Aorta (tissue), 5 donors: Measurements from ENCODE around the gene BICC1. TPM values are rescaled to one million over a fixed set of nuclear protein-coding genes. Genes with fewer than 3 reads are reported as not detected.

Experiments used
- ATAC-seq: fragments of 200-7000 bp; cut with Tn5 transposase; one replicate; pipeline ENCODE4 v1.9.1; 2022; ENCODE audit warnings: moderate library complexity; ENCODE audit not compliant: low FRiP score
- DNase-seq, 2 donors: peaks; one replicate each; pipeline ENCODE4 v3.0.0-alpha.2; 2020
- H3K27ac ChIP-seq, 2 donors: one replicate each; pipeline ENCODE4 v1.5.1; 2013; ENCODE audit warnings: low read length in 2 of 2, mild to moderate bottlenecking in 2 of 2, moderate library complexity in 2 of 2, control low read depth in 1 of 2, inconsistent platforms in 1 of 2, low read depth in 1 of 2
- H3K27me3 ChIP-seq, 2 donors: one replicate each; pipeline ENCODE4 v1.6.1; 2013; ENCODE audit warnings: control low read depth in 1 of 2, low read length in 1 of 2, mild to moderate bottlenecking in 1 of 2, moderate library complexity in 1 of 2; ENCODE audit not compliant: insufficient read depth in 2 of 2, control insufficient read depth in 1 of 2
- H3K36me3 ChIP-seq, 2 donors: one replicate each; pipeline ENCODE4 v1.6.1; 2013; ENCODE audit warnings: control low read depth in 1 of 2, low read length in 1 of 2, mild to moderate bottlenecking in 1 of 2; ENCODE audit not compliant: insufficient read depth in 2 of 2, control insufficient read depth in 1 of 2
- H3K4me1 ChIP-seq, 2 donors: one replicate each; pipeline ENCODE4 v1.6.1; 2013; ENCODE audit warnings: low read length in 2 of 2, control low read depth in 1 of 2, mild to moderate bottlenecking in 1 of 2, moderate library complexity in 1 of 2; ENCODE audit not compliant: insufficient read depth in 2 of 2, control insufficient read depth in 1 of 2
- H3K4me3 ChIP-seq, 2 donors: one replicate each; pipeline ENCODE4 v1.5.1; 2013; ENCODE audit warnings: low read length in 2 of 2, control low read depth in 1 of 2, mild to moderate bottlenecking in 1 of 2
- H3K9me3 ChIP-seq: one replicate; pipeline ENCODE4 v1.6.1; 2013; ENCODE audit warnings: mild to moderate bottlenecking, low read length; ENCODE audit not compliant: control insufficient read depth
- WGBS, 2 donors: extraction: QIAGEN DNeasy Blood & Tissue Kit; methylation state at CpG; one replicate each; pipeline ENCODE4 v1.1.7; 2013; 5-methylcytosine and 5-hydroxymethylcytosine counted together
- intact Hi-C, 2 donors: fragments of 100-400 bp; cut with DNase I; formaldehyde crosslinking; loops; one replicate each; pipeline versions ENCODE4 v1.14.2 to v1.15.0; 2022
- polyA plus RNA-seq, 2 donors: library from polyadenylated mRNA; stranded (reverse); fragments of 200-250 nt; gene quantifications; one replicate each; pipeline ENCODE4 v1.2.3, GENCODE V29; 2013
- total RNA-seq, 2 donors: library from RNA; stranded (reverse); fragmentation: NEBNext Ultra II Directional; extraction: Animal tissue kit (Norgen Biotek cat#: 25700); gene quantifications; one replicate each; pipeline ENCODE4 v1.2.1, GENCODE V29; 2021
- donor health status: healthy with polysubstance abuse.
- donor health status: Bipolar disorder and iron deficiency.
- donor health status: DM: no; HTN: no; CAD: no.
- donor health status: DM: no; HTN: no; CAD: no.
- donor health status: DM: yes; HTN: yes; CAD: no.

BICC1 gene
- total and polyA plus RNA-seq, 4 donors, result 3.8 to 46.8 (median 13.9) TPM

- DNase-seq (no peak), ATAC-seq (no peak)
- Histone ChIP-seq H3K4me1 (peaks cover 0 to 2% of the 10 kb centered on the region in 2 donors), H3K27ac (no peak overlapping the region), H3K9me3 (no peaks in the 10 kb centered on the region), H3K4me3 (no peak overlapping the region), H3K27me3 (no peaks in the 10 kb centered on the region), H3K36me3 (no peaks in the 10 kb centered on the region)
- 80 to 87% methylated on average over 4 of the region's 4 CpGs for WGBS, 2 donors
- intact Hi-C loops, result no loop called here
These were observed 209.1 kb downstream of the BICC1 start for GRCh38 chr10:58721601-58722281.

GRCh38 chr10:58723186-58723585 lies 210.5 kb downstream of the BICC1 start:
- 76 to 79% methylated on average over 2 of the region's 2 CpGs for WGBS, 2 donors
- Histone ChIP-seq H3K4me3 (no peak overlapping the region), H3K36me3 (no peaks in the 10 kb centered on the region), H3K27me3 (no peaks in the 10 kb centered on the region), H3K27ac (no peak overlapping the region), H3K4me1 (no peaks in the 10 kb centered on the region), H3K9me3 (no peaks in the 10 kb centered on the region)
- intact Hi-C loops, result no loop called here
- ATAC-seq (no peak), DNase-seq (no peak)

GRCh38 chr10:58723966-58724365 lies 211.3 kb downstream of the BICC1 start:
- no peaks in the 10 kb centered on the region for H3K9me3 ChIP-seq
- intact Hi-C loops, result no loop called here
- H3K4me1 ChIP-seq, result no peaks in the 10 kb centered on the region
- 92 to 94% methylated on average over 1 of the region's 1 CpG for WGBS, 2 donors
- H3K36me3 ChIP-seq, result no peaks in the 10 kb centered on the region
- ATAC-seq (peak; percentile 51), DNase-seq (no peak)
- no peak overlapping the region for H3K27ac ChIP-seq
- no peaks in the 10 kb centered on the region for H3K27me3 ChIP-seq
- H3K4me3 ChIP-seq, result no peak overlapping the region

GRCh38 chr10:58724781-58725180 lies 212.1 kb downstream of the BICC1 start:
- Histone ChIP-seq H3K9me3 (peaks cover 2% of the 10 kb centered on the region), H3K36me3 (no peaks in the 10 kb centered on the region), H3K27me3 (no peaks in the 10 kb centered on the region), H3K4me3 (no peak overlapping the region), H3K27ac (no peak overlapping the region), H3K4me1 (no peaks in the 10 kb centered on the region)
- intact Hi-C loops, result no loop called here
- ATAC-seq (no peak), DNase-seq (no peak)
- 95 to 96% methylated on average over 5 of the region's 5 CpGs for WGBS, 2 donors

GRCh38 chr10:58725901-58726300 lies 213.2 kb downstream of the BICC1 start:
- H3K27me3 ChIP-seq, result no peaks in the 10 kb centered on the region
- H3K4me3 ChIP-seq, result no peak overlapping the region
- intact Hi-C loops, result no loop called here
- ATAC-seq (no peak), DNase-seq (no peak)
- H3K4me1 ChIP-seq, result no peaks in the 10 kb centered on the region
- H3K9me3 ChIP-seq, result peaks cover 2% of the 10 kb centered on the region
- no peak overlapping the region for H3K27ac ChIP-seq
- no peaks in the 10 kb centered on the region for H3K36me3 ChIP-seq

- no peak for ATAC-seq
These were observed 215.0 kb downstream of the BICC1 start for GRCh38 chr10:58727633-58728032.

GRCh38 chr10:58731276-58731675 lies 218.6 kb downstream of the BICC1 start:
- 98 to 99% methylated on average over 3 of the region's 3 CpGs for WGBS, 2 donors
- peaks cover 2% of the 10 kb centered on the region for H3K9me3 ChIP-seq
- intact Hi-C loops, result no loop called here
- H3K4me3 ChIP-seq, result no peak overlapping the region
- no peaks in the 10 kb centered on the region for H3K27me3 ChIP-seq
- no peak for DNase-seq
- H3K4me1 ChIP-seq, result peaks cover 1 to 3% of the 10 kb centered on the region in 2 donors
- H3K36me3 ChIP-seq, result no peaks in the 10 kb centered on the region
- no peak overlapping the region for H3K27ac ChIP-seq
- ATAC-seq, result no peak

More at GRCh38 chr10:58727633-58728032, 215.0 kb downstream of the BICC1 start:
- Histone ChIP-seq H3K4me3 (no peak overlapping the region), H3K27me3 (no peaks in the 10 kb centered on the region), H3K36me3 (no peaks in the 10 kb centered on the region), H3K4me1 (no peaks in the 10 kb centered on the region), H3K27ac (no peak overlapping the region), H3K9me3 (peaks cover 2% of the 10 kb centered on the region)
- no peak for DNase-seq
- intact Hi-C loops, result no loop called here

GRCh38 chr10:58733436-58733835 lies 220.8 kb downstream of the BICC1 start:
- 93 to 96% methylated on average over 1 of the region's 1 CpG for WGBS, 2 donors
- H3K4me3 ChIP-seq, result no peak overlapping the region
- no peak for DNase-seq
- H3K9me3 ChIP-seq, result peaks cover 2% of the 10 kb centered on the region
- no peaks in the 10 kb centered on the region for H3K36me3 ChIP-seq
- H3K27ac ChIP-seq, result no peak overlapping the region
- H3K4me1 ChIP-seq, result peaks cover 1 to 3% of the 10 kb centered on the region in 2 donors
- intact Hi-C loops, result no loop called here
- no peak for ATAC-seq
- H3K27me3 ChIP-seq, result no peaks in the 10 kb centered on the region

- H3K27ac ChIP-seq, result no peak overlapping the region
- ATAC-seq, result no peak
- intact Hi-C loops, result no loop called here
These were observed 221.4 kb downstream of the BICC1 start for GRCh38 chr10:58734116-58734515.

More at GRCh38 chr10:58734116-58734515, 221.4 kb downstream of the BICC1 start:
- peaks cover 1 to 3% of the 10 kb centered on the region in 2 donors for H3K4me1 ChIP-seq
- H3K36me3 ChIP-seq, result no peaks in the 10 kb centered on the region
- peaks cover 2% of the 10 kb centered on the region for H3K9me3 ChIP-seq
- no peak overlapping the region for H3K4me3 ChIP-seq
- no peak for DNase-seq
- no peaks in the 10 kb centered on the region for H3K27me3 ChIP-seq
- 8 to 17% methylated on average over 5 of the region's 5 CpGs for WGBS, 2 donors
